Epithelial cell of esophagus (primary cell): ENCODE results near the gene AFAP1L1.

Experiments
- DNase-seq: peaks from one replicate; pipeline ENCODE4 v3.0.0; 2010; ENCODE audit warnings: low read depth
- H3K4me3 ChIP-seq: 2 replicates; pipeline ENCODE4 v1.5.1; 2011; ENCODE audit warnings: mild to moderate bottlenecking, low read length, control low read depth
- TF ChIP-seq, protein P1 (sequence below): IDR thresholded peaks from 2 replicates; pipeline ENCODE4 v1.5.1; 2011; ENCODE audit warnings: low read depth, mild to moderate bottlenecking, low read length, control low read depth, inconsistent platforms; ENCODE audit not compliant: insufficient read depth; ENCODE audit errors: missing control alignments

Gene AFAP1L1

DNA sequence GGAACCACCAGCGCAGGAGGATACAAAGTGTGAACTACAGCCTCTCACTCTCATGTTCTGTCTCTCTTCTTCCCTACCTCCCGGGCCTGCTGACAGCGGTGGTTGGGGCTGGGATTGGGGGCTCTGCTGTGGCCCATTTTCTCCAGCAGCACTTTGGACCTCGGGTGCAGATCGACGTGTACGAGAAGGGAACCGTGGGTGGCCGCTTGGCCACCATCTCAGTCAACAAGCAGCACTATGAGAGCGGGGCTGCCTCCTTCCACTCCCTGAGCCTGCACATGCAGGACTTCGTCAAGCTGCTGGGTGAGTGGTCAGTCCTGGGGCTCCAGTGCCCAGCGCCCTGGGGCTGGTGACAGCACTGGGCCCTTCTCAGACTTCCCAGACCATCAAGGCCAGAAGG, 90.9 kb downstream of the AFAP1L1 start:
- DNase-seq, result no peak
- H3K4me3 ChIP-seq, result no peak overlapping the region
- TF ChIP-seq, protein P1, sequence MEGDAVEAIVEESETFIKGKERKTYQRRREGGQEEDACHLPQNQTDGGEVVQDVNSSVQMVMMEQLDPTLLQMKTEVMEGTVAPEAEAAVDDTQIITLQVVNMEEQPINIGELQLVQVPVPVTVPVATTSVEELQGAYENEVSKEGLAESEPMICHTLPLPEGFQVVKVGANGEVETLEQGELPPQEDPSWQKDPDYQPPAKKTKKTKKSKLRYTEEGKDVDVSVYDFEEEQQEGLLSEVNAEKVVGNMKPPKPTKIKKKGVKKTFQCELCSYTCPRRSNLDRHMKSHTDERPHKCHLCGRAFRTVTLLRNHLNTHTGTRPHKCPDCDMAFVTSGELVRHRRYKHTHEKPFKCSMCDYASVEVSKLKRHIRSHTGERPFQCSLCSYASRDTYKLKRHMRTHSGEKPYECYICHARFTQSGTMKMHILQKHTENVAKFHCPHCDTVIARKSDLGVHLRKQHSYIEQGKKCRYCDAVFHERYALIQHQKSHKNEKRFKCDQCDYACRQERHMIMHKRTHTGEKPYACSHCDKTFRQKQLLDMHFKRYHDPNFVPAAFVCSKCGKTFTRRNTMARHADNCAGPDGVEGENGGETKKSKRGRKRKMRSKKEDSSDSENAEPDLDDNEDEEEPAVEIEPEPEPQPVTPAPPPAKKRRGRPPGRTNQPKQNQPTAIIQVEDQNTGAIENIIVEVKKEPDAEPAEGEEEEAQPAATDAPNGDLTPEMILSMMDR, result no peak

DNA sequence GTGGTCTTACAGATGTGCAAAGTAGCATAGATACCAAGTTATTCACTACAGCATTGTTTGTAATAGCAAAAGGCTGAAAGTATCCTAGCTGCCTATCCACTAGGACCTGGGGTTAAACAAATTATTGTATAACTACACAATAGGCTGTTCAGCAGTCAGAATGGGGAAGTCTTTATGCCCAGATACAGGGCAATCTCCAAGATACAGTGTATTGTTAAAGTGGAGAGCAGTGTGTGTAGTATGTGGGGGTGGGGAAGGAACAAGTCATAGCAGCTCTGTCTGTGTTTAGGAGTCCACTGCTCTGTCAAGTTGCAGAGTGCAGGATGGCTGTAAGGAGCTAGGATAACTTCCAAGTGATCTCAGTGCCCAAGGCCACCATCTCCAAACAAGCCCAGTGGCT, 91.7 kb downstream of the AFAP1L1 start:
- H3K4me3 ChIP-seq, result no peak overlapping the region
- no peak for DNase-seq
- TF ChIP-seq, protein P1, result no peak

DNA sequence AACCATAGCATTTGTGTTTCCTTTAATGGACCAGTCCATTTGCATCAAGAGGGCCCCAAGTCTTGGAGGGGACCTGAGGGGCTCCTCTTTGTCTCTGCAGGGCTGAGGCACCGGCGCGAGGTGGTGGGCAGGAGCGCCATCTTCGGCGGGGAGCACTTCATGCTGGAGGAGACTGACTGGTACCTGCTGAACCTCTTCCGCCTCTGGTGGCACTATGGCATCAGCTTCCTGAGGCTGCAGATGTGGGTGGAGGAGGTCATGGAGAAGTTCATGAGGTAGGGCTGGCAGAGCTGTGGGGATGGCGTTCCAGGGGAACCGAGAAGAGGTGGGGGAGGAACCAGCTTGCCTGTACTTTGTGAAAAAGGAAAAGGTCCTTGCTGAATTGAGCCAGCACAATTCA, 92.3 kb downstream of the AFAP1L1 start:
- DNase-seq, result no peak
- H3K4me3 ChIP-seq, result no peak overlapping the region
- TF ChIP-seq, protein P1, result no peak

- DNase-seq, result no peak
- TF ChIP-seq, protein P1, result no peak
- no peak overlapping the region for H3K4me3 ChIP-seq
These were observed 93.1 kb downstream of the AFAP1L1 start for GRCh38 chr5:149364719-149365118.

GRCh38 chr5:149365418-149365817, 93.8 kb downstream of the AFAP1L1 start:
- peak; percentile 41 for DNase-seq
- no peak overlapping the region for H3K4me3 ChIP-seq
- TF ChIP-seq, protein P1, result no peak

- no peak for DNase-seq
- TF ChIP-seq, protein P1, result no peak
- no peak overlapping the region for H3K4me3 ChIP-seq
These were observed 94.6 kb downstream of the AFAP1L1 start for GRCh38 chr5:149366169-149366729.

GRCh38 chr5:149367249-149367971, 95.8 kb downstream of the AFAP1L1 start:
- peak; percentile 65 for DNase-seq
- TF ChIP-seq, protein P1, result peak; percentile 87
- no peak overlapping the region for H3K4me3 ChIP-seq
